SH-SY5Y (cell line): Measurements from ENCODE around the gene AGBL1.

Source experiments
- GATA2 ChIP-seq: IDR thresholded peaks from 2 replicates; pipeline ENCODE4 v1.6.1; 2011; ENCODE audit warnings: mild to moderate bottlenecking, low read depth, low read length
- GATA3 ChIP-seq: IDR thresholded peaks from 2 replicates; pipeline ENCODE4 v1.6.1; 2011; ENCODE audit warnings: low read depth, mild to moderate bottlenecking, low read length, moderate library complexity

- TF ChIP-seq GATA2: no peak
- TF ChIP-seq GATA3: no peak
Measured at GRCh38 chr15:86355361-86355760, 275.7 kb downstream of the AGBL1 start.
